Left forelimb (tissue), 1 donor: ENCODE measurements around the gene EMSY.
A peak's percentile ranks its signal among the peaks of the same experiment; 100 is the strongest.
"Not testable (repeated sequence)": the region's sequence is repeated elsewhere in the genome, so short reads cannot be mapped to it uniquely, and the experiment has no call there.

Experiments used
- DNase-seq: peaks from one replicate; pipeline ENCODE4 v3.0.0-alpha.2; 2018; ENCODE audit warnings: low spot score

The EMSY gene

DNA sequence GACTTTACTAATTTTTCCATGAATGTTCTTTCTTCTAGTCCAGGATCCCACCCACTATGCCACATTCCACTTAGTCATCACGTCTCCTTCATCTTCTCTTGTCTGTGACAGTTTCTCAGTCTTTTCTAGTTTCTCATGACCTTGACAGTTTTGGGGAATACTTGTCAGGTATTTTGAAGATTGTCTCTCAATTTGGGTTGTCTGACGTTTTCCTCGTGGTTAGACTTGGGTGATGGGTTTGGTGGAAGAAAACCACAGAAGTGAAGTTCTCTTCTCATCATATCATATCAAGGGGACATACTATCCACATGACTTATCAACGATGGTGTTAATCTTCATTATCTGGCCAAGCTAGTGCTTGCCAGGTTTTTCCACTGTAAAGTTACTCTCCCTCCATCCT, 123.3 kb downstream of the EMSY start:
- DNase-seq = no peak

DNA sequence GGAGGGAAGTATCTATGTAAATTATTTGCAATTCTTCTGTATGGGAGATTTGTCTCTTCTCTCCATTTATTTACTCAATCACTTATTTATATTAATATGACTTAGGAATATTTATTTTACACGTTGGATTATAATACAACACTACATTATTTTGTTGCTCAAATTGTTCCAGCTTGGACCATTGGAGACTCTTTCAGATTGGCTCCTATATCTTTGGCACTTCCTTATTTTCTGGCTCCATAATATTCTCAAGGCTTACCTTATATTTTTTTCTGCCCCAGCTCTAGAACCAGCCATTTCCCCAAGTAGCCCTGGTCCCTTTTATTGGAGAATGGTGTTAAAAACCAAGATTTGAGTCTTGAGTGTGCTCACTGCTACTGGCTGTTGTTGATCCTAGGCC, 123.8 kb downstream of the EMSY start:
- DNase-seq = no peak

DNA sequence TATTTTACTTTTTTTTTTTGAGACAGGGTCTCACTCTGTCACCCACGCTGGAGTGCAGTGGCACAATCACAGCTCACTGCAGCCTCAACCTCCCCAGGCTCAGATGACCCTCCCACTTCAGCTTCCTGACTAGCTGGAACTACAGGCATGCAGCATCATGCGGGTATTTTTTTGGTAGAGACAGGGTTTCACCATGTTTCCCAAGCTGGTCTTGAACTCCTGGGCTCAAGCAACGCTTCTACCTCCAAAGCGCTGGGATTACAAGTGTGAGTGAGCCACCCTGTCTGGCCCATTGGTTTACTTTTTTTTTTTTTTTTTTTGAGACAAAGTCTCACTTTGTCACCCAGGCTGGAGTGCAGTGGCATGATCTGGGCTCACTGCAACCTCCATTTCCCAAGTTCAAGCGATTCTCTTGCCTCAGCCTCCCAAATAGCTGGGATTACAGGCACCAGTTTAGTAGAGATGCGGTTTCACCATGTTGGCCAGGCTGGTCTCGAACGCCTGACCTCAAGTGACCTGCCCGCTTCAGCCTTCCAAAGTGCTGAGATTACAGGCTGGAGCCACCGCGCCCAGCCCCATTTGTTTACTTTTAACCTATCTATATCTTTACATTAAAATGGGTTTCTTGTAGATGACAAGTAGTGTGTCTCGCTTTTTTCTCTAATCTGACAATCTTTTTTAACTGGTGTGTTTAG, 127.5 kb downstream of the EMSY start:
- not testable (repeated sequence) for DNase-seq

DNA sequence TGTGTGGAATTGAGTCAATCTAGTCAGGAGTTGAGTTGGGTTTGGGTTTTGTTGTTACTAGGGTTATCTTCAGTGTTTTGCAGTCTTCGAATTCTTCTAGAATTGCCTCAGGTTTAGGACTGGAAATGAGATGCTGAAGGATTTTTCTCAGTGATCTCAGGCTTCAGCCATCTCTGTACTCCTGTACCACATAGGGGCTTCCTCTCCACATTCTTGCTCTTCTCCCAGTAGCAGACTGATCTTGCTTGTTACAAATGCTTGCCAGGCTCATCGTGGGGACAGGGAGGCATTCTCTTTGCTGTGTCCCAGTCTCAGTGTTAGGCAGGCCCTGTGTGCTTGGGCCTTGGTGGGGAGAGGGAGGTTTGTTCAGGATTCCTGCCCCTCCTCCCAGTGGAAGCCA, 129.6 kb downstream of the EMSY start:
- no peak for DNase-seq

DNA sequence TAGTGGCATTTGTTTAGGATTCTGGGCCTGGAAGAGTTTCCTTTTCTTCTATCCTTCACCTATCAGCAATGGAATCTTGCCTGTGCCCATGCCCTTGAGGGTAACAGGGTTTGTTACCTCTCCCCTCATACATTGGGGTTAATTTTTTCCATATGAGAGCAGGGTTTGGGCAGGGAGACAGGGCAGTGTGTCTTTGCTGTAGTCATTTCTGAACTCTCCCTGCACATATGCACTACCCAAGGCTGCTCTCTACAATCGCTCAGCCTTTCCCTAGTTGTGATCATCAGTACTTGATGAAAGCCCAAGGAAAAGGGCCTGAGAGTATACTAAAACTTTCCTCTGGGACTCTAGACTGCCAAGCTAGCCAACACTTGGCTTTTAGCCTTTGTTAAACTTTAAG, 130.1 kb downstream of the EMSY start:
- no peak for DNase-seq

DNA sequence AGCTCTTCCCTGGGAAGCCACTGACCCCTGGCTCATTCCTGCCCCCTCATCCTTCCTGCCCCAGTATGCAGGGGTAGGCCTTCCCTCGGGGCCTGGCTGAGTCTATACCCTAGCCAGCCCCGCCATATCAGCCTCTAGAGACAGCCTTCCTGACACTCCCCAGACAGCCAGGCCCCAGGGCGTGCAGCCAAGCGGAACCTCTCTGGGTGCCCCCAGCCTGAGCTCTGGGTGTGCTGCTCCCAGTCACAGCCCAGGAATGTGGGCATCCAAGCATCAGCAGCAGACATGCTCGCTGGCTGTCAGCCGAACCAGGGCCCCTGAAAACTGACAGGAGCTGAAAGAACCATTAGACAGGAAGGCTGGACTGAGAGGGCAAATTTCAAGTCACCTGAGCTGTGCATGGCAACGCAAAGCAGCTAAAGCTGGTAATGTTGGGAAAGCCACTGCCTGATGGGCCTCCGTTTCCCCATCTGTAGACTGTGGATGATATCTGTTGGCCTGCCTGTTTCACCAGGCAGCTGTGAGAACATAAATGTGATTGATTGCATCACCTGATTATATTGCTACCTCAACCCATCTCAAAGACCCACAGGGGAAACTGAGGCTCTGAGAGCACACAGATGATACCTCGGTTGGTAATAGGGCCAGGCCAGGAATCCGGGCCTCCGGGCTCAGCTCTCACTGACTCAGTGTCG, 132.6 kb downstream of the EMSY start:
- DNase-seq = no peak

DNA sequence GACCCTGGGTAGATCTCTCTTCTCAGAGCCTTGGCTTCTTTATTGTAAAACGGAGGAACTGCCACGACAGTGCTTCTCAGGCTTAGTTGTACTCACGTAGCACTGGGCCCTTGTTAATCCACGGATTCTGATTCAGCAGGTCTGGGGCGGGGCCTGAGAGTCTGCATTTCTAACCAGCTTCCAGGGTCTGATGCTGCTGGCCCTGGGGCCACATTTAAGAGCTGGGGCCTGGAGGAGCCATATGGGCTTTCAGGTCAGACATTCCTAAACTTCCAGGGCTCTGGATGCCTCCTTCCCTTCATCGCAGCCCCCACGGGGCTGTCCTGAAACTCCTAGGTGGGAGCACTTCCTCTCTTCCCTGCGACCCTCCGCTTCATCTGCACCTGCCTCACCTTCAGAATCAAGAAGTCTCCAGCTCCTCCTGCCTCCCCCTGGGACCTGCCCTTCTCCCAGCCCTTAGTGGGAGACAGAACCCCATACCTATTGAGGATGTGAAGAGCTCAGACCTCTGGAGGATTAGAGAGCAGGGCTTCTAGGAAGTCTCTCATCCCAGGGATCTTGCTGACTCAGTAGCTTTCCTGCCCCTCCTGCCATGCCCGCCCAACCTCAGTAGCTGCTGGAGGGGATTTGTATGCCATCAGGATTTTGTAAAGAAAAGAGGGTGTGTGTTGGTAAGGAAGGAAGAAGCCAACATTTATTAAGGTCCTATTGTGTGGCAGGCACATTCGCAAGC, 133.3 kb downstream of the EMSY start:
- no peak for DNase-seq

DNA sequence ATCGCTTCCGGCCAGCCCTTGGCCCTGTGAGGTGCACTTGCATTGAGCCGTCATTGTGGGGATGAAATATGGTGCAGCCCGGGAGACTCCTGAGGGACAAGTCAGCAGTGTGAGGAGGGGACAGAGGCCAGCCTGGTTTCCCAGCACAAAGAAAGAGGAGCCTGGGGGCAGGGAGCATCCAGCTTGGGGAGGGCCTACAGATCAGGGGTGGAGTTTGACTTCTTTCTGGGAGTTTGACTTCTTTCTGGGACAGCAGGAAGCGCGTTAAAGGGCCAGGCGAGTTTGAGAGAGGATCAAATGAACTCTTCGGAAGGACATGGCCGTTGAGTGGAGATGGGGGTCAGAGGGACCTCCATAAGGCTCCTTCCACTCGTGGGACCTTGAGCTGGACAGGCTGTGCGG, 133.8 kb downstream of the EMSY start:
- peak; percentile 65 for DNase-seq

DNA sequence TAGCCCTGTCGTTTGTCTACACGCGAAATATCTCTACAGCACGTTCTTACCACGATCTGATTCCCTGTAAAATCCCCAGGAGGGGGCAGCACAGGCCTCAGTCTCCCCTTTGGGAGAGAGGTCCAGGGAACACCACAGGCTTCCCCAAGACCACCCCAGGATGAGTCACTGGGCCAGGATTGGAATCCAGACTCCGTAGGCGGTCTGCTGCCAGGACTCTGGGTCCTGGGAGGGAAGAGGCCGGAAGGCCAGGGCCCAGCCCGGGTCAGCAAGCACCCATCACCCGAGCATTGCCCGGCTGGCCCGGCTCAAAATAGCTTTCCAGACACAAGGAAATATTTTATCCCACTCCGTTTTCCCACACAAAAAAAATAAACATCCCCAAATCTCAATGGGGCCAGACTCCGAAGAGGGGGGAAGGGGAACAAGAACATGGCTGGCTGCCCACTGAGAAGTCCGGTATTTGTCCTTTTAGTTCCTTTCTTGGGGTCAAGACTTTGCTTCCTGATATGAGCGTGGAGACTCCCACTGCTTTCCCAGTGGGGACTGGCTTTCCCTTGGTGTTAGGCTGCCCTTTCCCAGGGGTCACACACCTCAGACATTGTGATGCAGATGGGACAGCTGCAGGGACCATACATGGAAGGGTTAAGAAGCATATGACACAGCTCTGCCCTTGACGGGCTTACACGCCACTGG, 134.4 kb downstream of the EMSY start:
- DNase-seq = peak; percentile 58

DNA sequence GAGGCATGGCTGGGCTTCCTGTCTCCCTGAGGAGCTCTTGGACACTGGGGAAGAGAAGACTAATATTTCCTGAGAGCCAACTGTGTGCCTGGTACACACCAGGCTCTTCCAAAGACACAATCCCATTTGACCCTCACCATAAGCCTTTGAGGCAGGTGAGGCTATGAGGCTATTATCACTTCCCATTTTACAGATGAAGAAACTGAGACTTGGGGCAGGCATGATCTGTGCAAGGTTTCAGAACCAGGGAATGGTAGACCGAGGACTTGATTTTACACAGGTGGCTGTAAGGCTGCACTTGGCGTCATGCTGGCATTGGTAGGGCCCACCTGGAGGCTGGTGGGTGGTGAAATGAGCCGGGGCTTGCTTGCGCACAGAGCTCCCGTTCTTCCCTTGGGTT, 134.9 kb downstream of the EMSY start:
- DNase-seq = no peak

DNA sequence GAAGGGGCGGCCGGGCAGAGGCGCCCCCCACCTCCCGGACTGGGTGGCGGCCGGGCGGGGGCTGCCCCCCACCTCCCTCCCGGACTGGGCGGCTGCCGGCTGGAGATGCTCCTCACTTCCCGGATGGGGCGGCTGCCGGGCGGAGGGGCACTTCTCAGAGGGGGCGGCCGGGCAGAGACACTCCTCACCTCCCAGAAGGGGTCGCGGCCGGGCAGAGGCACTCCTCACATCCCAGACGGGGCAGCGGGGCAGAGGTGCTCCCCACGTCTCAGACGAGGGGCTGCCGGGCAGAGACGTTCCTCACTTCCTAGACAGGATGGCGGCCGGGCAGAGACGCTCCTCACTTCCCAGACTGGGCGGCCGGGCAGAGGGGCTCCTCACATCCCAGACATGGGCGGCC, 137.7 kb downstream of the EMSY start:
- not testable (repeated sequence) for DNase-seq

DNA sequence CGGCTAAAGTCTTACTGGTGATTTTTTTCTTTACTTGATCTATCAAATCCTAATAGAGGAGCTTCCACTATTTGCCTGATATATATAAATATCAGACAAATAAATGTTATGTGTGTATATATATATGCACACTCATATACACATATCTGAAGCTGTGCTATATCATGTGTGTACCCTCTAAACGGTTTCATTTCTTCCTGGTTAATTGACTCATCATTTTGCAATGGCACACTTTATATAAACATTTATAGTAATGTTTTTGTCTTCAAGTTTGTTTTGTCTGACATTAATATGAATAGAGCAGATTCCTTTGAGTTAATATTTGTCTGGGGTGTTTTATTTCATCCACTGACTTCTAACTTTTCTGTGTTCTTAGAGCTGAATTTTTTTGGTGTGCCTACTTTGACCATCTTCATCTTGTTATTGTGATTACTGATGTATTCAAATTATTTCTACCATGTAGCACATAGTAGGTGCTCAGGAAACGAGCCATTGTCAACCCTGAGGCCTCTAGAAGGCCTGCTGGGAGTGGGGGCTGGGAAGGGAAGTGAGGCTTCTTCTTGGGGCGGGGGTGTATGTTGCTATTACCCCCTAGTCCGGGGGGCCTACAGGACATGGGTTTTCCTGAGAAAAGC, 143.1 kb downstream of the EMSY start:
- DNase-seq = no peak

DNA sequence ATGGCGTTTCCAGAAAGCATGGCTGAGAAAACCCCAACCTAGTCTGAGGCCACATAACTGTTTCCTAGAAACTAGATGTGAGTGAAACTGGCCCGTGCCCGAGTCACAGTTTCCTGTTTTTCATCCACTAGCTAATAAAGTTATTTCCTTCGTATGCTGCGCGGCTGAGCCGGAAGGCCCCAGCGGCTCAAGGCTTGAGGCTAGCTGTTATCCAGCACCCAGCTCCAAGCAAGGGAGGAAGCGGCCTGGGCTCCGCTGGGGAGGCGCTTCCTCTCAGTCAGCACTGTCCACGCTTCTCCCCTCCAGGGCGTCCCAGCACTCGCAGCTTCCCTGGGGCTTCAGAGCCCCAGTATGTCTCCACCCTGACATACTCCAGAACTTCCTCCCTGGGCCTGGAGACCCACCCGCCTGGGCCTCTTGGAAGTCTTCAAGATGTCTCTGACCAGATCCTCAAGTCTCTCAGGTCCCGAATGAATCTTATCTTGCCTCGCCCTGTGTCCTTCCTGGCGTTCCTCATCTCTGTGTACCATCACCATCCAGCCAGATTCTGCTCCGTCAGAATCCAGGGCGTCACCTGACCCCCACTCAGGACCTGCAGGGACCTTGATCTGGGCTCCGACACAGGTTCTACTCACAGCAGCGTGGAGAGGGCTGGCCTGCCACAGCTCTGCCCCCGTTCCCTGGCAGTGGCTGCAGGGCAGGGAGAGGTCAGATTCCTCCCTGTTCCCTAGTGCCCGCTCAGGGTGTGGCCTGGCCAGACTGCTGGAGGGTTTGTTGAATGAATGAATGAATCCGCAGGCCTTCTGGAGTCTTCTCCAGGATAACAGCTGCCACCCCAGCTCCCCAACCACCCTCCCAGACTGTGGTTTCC, 143.9 kb downstream of the EMSY start:
- DNase-seq = peak; percentile 67

DNA sequence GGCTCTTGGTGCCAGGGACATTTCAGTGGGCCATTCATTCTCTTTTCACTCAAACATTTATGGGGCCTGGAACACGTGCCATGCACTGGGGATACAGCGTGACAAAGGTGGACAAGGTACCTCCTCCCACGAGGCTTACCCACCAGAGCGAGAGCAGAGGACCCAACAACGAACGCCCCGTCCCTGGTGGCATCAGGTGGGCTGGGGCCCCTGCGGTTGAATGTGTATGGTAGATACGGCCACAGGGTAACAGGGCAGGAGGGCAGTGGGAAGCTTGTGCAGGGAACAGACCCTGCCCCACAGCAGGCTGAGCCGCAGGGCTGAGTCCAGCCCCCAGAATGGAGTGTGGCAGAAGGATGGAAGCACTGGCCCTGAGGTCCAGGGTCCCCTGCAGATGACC, 144.7 kb downstream of the EMSY start:
- DNase-seq = no peak

DNA sequence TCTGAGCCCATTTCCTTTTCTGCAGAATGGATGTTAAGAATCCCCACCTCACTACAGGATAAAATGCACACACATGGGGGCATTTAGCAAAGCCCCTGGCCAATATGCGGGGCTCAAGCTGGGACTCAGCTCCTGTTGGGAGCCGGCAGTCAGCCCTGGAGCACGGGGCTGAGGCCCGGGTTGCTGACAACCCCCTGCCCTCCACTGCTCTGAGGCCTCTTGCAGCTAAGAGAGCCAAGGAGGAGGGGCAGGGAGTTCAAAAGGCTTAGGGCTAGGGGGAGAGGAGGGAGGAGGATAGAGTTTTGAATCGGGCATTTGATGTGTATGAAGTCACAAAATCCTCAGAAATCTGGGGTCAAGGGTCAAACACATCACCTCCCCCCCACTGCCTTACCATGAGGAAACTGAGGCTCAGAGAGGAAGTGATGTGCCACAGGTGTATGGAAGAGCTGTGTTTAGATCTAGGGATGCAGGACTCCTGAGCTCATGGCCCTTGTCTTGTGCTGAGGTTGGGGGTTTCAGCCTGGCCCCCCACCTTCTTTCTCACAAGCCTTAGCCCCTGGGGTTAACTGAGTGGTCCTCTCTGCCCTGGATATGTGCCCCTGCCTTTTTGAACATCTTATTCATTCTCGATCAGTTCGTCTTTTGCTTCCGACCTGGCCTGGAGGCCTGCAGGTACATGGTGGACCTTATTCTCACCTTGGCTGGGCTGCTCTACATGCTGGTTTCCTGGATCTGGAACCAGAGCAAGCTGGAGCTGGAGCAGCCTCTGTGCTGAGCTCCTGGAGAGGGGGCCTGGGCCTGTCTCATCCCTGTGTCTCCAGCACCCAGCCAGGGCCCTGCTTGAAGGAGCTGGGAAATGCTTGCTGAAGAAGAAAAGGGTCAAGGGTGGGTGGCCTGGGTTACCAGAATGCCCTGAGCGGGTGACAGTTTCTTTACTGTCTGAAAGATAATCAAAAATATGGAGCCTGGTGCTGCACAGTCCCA, 145.4 kb downstream of the EMSY start:
- no peak for DNase-seq

DNA sequence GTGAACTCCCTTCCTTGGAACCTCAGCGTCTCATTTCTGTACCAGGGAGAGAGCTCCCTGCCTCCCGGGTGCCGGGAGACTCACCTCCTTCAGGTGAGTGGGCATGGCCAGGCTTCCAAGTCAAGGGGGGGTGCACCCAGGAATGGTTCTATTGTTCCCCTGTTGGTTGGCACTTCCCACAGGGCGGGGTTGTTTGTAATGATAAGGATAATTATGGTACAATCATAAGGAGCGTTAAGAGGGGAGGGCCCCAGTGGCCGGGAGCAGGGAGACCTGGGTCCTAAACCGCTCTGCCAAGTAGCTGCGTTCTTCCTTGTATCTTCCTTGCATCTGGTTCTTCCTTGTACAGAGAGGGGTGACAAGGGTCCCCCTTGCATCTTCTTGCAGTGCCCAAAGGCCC, 146.6 kb downstream of the EMSY start:
- no peak for DNase-seq

DNA sequence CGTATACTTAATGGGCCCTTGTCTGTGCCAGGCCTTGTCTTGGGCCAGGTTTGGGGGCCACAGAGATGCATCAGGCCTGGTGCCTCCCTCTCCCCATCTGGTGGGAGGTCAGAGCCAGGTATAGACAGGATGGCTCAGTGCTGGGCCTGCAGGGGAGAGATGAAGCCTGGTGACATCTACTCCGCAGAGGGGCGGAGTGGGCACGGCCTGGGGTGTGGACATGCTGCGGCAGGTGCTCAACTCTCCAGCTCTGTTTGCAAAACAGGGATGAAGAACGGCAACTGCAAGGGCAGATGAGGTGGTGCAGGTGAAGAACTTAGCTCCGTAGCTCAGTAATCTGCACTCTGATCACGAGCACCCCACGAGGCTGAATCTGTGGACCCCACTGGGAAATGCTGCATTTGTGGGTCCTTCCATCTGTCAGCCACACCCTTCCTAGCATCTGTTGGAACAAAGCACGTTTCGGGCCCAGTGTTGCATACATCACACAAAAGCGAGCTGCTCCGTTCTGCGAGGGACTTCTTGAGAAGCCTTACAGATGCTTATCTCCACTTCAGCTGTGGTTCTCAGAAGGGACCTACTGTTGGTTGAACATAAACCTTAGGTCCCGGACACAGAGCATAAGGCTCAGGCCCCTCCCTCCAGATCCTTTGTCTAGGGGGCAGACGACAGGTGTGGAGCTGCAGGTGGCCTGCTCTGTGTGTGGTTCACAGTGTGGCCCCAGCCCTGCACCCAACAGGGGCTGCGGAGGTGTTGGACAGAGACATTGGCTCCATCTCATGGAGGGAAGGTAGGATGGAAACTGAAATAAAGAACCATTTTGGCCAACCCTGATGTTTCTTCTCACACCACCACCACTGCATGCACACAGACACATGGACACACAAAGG, 147.5 kb downstream of the EMSY start:
- DNase-seq = no peak

DNA sequence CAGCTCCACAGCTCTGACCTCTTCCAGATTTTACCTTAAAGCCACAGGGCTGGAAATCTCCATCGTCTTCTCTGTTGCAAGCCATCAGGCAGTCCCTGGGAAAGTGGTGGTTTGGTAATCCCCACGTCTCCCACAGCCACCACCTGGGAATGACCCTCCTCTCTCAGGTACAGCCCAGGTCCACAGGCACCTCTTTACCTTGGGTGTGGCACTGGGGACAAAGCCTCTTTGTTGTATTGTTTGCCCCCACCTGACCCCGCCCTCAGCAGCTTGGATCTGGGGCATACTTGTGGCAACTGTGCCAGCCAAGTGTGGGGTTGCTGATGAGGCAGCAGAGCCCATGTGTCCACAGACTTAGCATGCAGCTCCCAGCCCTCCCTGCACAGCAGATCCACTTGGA, 148.1 kb downstream of the EMSY start:
- DNase-seq = no peak

DNA sequence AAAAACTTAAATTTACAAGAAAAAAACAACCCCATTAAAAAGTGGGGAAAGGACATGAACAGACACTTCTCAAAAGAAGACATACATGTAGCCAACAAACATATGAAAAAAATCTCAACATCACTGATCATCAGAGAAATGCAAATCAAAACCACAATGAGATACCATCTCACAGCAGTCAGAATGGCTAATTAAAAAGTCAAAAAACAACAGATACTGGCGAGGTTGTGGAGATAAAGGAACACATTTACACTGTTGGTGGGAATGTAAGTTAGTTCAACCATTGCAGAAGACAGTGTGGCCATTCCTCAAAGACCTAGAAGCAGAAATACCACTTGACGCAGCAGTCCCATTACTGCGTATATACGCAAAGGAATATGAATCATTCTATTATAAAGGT, 150.3 kb downstream of the EMSY start:
- not testable (repeated sequence) for DNase-seq
